ENCODE measurements around the gene MAB21L2. TPM values are rescaled to one million over a fixed set of nuclear protein-coding genes. Genes with fewer than 3 reads are reported as not detected.

The MAB21L2 gene
- total RNA-seq, 2 experiments from 2014 or later: not detected

GRCh38 chr4:150625033-150625432, 43.1 kb downstream of the MAB21L2 start:
- intact Hi-C loops (cut with micrococcal nuclease): no loop called here
- Mint-ChIP-seq H3K36me3 (ENCODE audit: low read depth) (peaks cover 7% of the 10 kb centered on the region), H3K9me3 (no peaks in the 10 kb centered on the region), H3K4me3 (no peak overlapping the region), H3K27me3 (no peaks in the 10 kb centered on the region), H3K27ac (no peak overlapping the region), H3K4me1 (ENCODE audit: low read depth) (peaks cover 3% of the 10 kb centered on the region)
- ATAC-seq (no peak), DNase-seq (no peak)
- CTCF ChIA-PET: no interaction called here
- TF ChIP-seq, protein P1, sequence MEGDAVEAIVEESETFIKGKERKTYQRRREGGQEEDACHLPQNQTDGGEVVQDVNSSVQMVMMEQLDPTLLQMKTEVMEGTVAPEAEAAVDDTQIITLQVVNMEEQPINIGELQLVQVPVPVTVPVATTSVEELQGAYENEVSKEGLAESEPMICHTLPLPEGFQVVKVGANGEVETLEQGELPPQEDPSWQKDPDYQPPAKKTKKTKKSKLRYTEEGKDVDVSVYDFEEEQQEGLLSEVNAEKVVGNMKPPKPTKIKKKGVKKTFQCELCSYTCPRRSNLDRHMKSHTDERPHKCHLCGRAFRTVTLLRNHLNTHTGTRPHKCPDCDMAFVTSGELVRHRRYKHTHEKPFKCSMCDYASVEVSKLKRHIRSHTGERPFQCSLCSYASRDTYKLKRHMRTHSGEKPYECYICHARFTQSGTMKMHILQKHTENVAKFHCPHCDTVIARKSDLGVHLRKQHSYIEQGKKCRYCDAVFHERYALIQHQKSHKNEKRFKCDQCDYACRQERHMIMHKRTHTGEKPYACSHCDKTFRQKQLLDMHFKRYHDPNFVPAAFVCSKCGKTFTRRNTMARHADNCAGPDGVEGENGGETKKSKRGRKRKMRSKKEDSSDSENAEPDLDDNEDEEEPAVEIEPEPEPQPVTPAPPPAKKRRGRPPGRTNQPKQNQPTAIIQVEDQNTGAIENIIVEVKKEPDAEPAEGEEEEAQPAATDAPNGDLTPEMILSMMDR (IDR thresholded peaks at IDR 0.05): no peak
- POLR2A ChIA-PET: no interaction called here

DNA sequence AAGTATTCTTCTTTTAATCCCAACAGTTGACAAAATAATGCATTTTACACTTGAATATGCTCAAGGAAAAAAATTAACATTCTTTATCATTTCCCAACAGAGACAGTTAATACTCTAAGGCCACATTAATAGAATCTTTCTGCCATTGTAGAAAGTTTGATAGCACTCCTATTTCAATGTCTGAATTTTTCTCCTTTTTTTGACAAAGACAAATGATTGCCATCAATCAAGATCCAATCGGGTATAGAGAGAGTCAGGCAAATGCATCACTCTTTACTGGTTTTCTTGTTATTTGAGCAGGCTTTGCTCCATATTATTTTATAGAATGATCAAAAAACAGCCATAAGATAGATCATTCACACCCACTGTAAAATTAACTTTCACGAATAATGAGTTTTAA, 46.1 kb downstream of the MAB21L2 start:
- ChIA-PET CTCF (no interaction called here), POLR2A (no interaction called here)
- H3K4me1 Mint-ChIP-seq (ENCODE audit: low read depth): no peaks in the 10 kb centered on the region
- no peak for DNase-seq
- H3K27me3 Mint-ChIP-seq: no peaks in the 10 kb centered on the region
- TF ChIP-seq, protein P1 (IDR thresholded peaks at IDR 0.05): no peak
- intact Hi-C loops (cut with micrococcal nuclease): no loop called here
- no peaks in the 10 kb centered on the region for H3K9me3 Mint-ChIP-seq
- no peak overlapping the region for H3K4me3 Mint-ChIP-seq
- no peak for ATAC-seq
- no peak overlapping the region for H3K27ac Mint-ChIP-seq
- H3K36me3 Mint-ChIP-seq (ENCODE audit: low read depth): peaks cover 7% of the 10 kb centered on the region

GRCh38 chr4:150632639-150633038, 50.7 kb downstream of the MAB21L2 start:
- Mint-ChIP-seq H3K36me3 (ENCODE audit: low read depth) (peaks cover 22% of the 10 kb centered on the region), H3K4me3 (no peak overlapping the region), H3K4me1 (ENCODE audit: low read depth) (no peaks in the 10 kb centered on the region), H3K27me3 (no peaks in the 10 kb centered on the region), H3K9me3 (peaks cover 8% of the 10 kb centered on the region), H3K27ac (no peak overlapping the region)
- CTCF ChIA-PET: interaction anchor here (0.9 kb wide), 1 partner anchor 11 kb away, joined by 3 read pairs; no protein-coding TSS in a partner anchor
- TF ChIP-seq, protein P1 (IDR thresholded peaks at IDR 0.05): no peak
- ATAC-seq (no peak), DNase-seq (no peak)
- intact Hi-C loops (cut with micrococcal nuclease): no loop called here
- POLR2A ChIA-PET: no interaction called here

All from activated CD8-positive, alpha-beta T cell treated with anti-CD3 and anti-CD28 coated beads for 36 hours (primary cell).